GM12878 (cell line): Measurements from ENCODE around the gene RMND5A. TPM values are rescaled to one million over a fixed set of nuclear protein-coding genes. Genes with fewer than 3 reads are reported as not detected.

Source experiments
- ATAC-seq: fragments of 200-7000 bp; cut with Tn5 transposase; 3 replicates; pipeline ENCODE4 v1.9.1; 2020; ENCODE audit warnings: mild to moderate bottlenecking, moderate library complexity
- BruUV-seq: library from RNA; stranded (reverse); fragments of 400-500 nt; replicated peaks from 2 replicates; lab custom pipeline; 2021; lab: Mats Ljungman, UMichigan
- CTCF ChIA-PET: fragments of 300-600 bp; sonication (Branson Sonifier 250); formaldehyde crosslinking; extraction: SDS; loops from one replicate; lab custom pipeline; 2021; ENCODE audit warnings: inconsistent platforms; lab: Yijun Ruan, JAX
- POLR2A ChIA-PET: fragments of 350-600 bp; formaldehyde crosslinking; extraction: SDS; loops from one replicate; lab custom pipeline; 2021; ENCODE audit warnings: inconsistent platforms; lab: Charles Lee
- RAD21 ChIA-PET: fragments of 300-600 bp; sonication (Branson Sonifier 250); formaldehyde crosslinking; loops from one replicate; lab custom pipeline; 2023; ENCODE audit warnings: antibody characterized with exemption; ENCODE audit not compliant: unreplicated experiment; lab: Charles Lee
- SMC1A ChIA-PET: fragments of 300-600 bp; sonication (Branson Sonifier 250); formaldehyde crosslinking; loops from one replicate; lab custom pipeline; 2023; ENCODE audit not compliant: unreplicated experiment, uncharacterized antibody; lab: Charles Lee
- DNase-seq: peaks from one replicate; pipeline ENCODE4 v3.0.0-alpha.2; 2011; ENCODE audit warnings: low read depth, low spot score
- FAIRE-seq: peaks from 3 replicates; lab custom pipeline; 2011; peaks lifted over from hg19 to GRCh38; lab: Jason Lieb, UNC
- H2AFZ ChIP-seq: 2 replicates; pipeline ENCODE4 v1.6.0; 2011; ENCODE audit warnings: low read depth, low read length, control low read depth; ENCODE audit not compliant: control insufficient read depth
- H3K27ac ChIP-seq: 2 replicates; pipeline ENCODE4 v1.5.1; 2011; ENCODE audit warnings: control low read depth; ENCODE audit not compliant: control insufficient read depth, insufficient read depth
- H3K27me3 ChIP-seq, 2 experiments: replicated peaks in 1 of 2; 2 replicates each; pipeline versions ENCODE4 v1.6.0 to v1.6.1; 2011; ENCODE audit warnings: low read length in 1 of 2; ENCODE audit not compliant: control insufficient read depth in 2 of 2, insufficient read depth in 2 of 2
- H3K36me3 ChIP-seq, 2 experiments: 2 replicates each; pipeline ENCODE4 v1.5.1; 2011; ENCODE audit warnings: low read length in 1 of 2; ENCODE audit not compliant: control insufficient read depth in 2 of 2, insufficient read depth in 2 of 2
- H3K4me1 ChIP-seq: 2 replicates; pipeline ENCODE4 v1.6.1; 2011; ENCODE audit warnings: mild to moderate bottlenecking, low read length, moderate library complexity, mixed read lengths; ENCODE audit not compliant: control insufficient read depth, insufficient read depth
- H3K4me2 ChIP-seq: 2 replicates; pipeline ENCODE4 v1.6.0; 2011; ENCODE audit warnings: control low read depth; ENCODE audit not compliant: control insufficient read depth, insufficient read depth
- H3K4me3 ChIP-seq: fragments of 200-600 bp; sonication (generic); 2 replicates; pipeline ENCODE4 v1.5.1; 2016
- H3K79me2 ChIP-seq: 2 replicates; pipeline ENCODE4 v1.6.0; 2011; ENCODE audit warnings: low read length; ENCODE audit not compliant: control insufficient read depth, insufficient read depth
- H3K9ac ChIP-seq: 2 replicates; pipeline ENCODE4 v1.8.0; 2011; ENCODE audit warnings: low read length, control low read depth, mixed read lengths; ENCODE audit not compliant: control insufficient read depth, insufficient read depth
- H3K9me3 ChIP-seq: replicated peaks from 3 replicates; pipeline ENCODE4 v1.5.1; 2011; ENCODE audit warnings: mild to moderate bottlenecking, low read length; ENCODE audit not compliant: control insufficient read depth, insufficient read depth
- H4K20me1 ChIP-seq: 2 replicates; pipeline ENCODE4 v1.6.0; 2011; ENCODE audit not compliant: control insufficient read depth, insufficient read depth
- CBX3 ChIP-seq: fragments of 200-600 bp; sonication (generic); IDR thresholded peaks from 2 replicates; pipeline ENCODE4 v1.6.1; 2016; ENCODE audit warnings: low read depth, borderline replicate concordance
- CBX5 ChIP-seq: sonication (generic); IDR thresholded peaks from 2 replicates; pipeline ENCODE4 v1.6.1; 2016; ENCODE audit warnings: low read depth, moderate library complexity, mild to moderate bottlenecking, inconsistent platforms
- CEBPB ChIP-seq, 2 experiments: fragments of 150-350 bp in 1 of 2; IDR thresholded peaks; 2 replicates each; pipeline ENCODE4 v1.6.1; 2012 to 2014; ENCODE audit warnings: low read depth in 2 of 2, low read length in 2 of 2, borderline replicate concordance in 1 of 2, inconsistent platforms in 1 of 2
- CHD1 ChIP-seq: IDR thresholded peaks from 2 replicates; pipeline ENCODE4 v1.6.1; 2012; ENCODE audit warnings: low read depth, low read length, improper control_type of control experiment
- CREB1 ChIP-seq: IDR thresholded peaks from 2 replicates; pipeline ENCODE4 v1.6.1; 2012; ENCODE audit warnings: low read depth, mild to moderate bottlenecking, inconsistent platforms
- RBBP5 ChIP-seq: fragments of 200-600 bp; sonication (generic); conservative IDR thresholded peaks from 2 replicates; pipeline ENCODE4 v1.6.1; 2016
- SRF ChIP-seq, 2 experiments: IDR thresholded peaks; 2 replicates each; pipeline ENCODE4 v1.6.1; 2011; ENCODE audit warnings: low read depth in 2 of 2, low read length in 2 of 2, mild to moderate bottlenecking in 1 of 2, moderate library complexity in 1 of 2
- STAT3 ChIP-seq: IDR thresholded peaks from 2 replicates; pipeline ENCODE4 v1.6.1; 2011; ENCODE audit warnings: low read depth, low read length, improper control_type of control experiment
- WGBS: methylation state at CpG from one replicate; pipeline ENCODE4 v1.1.6; 2016; ENCODE audit warnings: low lambda C conversion rate; ENCODE audit not compliant: insufficient replicate concordance, insufficient coverage; ENCODE audit errors: missing lambda C conversion rate; 5-methylcytosine and 5-hydroxymethylcytosine counted together
- in situ Hi-C: fragments of 300-500 bp; cut with MboI; formaldehyde crosslinking; loops from 9 replicates; pipeline ENCODE4 v1.14.3; 2018; ENCODE audit warnings: mixed read lengths
- intact Hi-C: fragments of 100-400 bp; cut with micrococcal nuclease; formaldehyde crosslinking; loops from one replicate; pipeline ENCODE4 v1.14.2; 2022; ENCODE audit not compliant: unreplicated experiment
- polyA plus RNA-seq, 11 experiments: library from polyadenylated mRNA; depleted of rRNA in 4 of 11; unstranded in 6 of 11; stranded (reverse) in 5 of 11; fragments of >200 nt; fragmentation: Nextera tagmentation in 4 of 11; fragmentation: Illumina TruSeq in 1 of 11; extraction: Ambion mirVana in 4 of 11; extraction: Trizol in 1 of 11; gene quantifications; 1 replicate in 1 of 11; 2 replicates in 10 of 11; pipeline versions ENCODE4 v1.2.1 to v1.2.3, GENCODE V29; 2011 to 2016; ENCODE audit warnings: inconsistent platforms in 2 of 11, missing spikeins in 2 of 11, low read depth in 1 of 11
- total RNA-seq, 4 experiments: library from RNA; depleted of rRNA in 3 of 4; stranded (reverse); fragments of >200 nt in 3 of 4; fragmentation: Illumina TruSeq in 1 of 4; extraction: Trizol in 1 of 4; gene quantifications; 2 replicates each; pipeline versions ENCODE4 v1.2.1 to v1.2.3, GENCODE V29; 2013 to 2021
- TF ChIP-seq, protein P1 (sequence below): fragments of 150-350 bp; IDR thresholded peaks from 2 replicates; pipeline ENCODE4 v1.6.1; 2016; ENCODE audit warnings: low read depth, low read length
- TF ChIP-seq, protein P2 (sequence below): fragments of 450-650 bp; IDR thresholded peaks from 2 replicates; pipeline ENCODE4 v1.6.1; 2017; ENCODE audit warnings: mild to moderate bottlenecking

The RMND5A gene
- total and polyA plus RNA-seq, 10 of the 15 experiments (the other 5 are each of a cell fraction or from before 2014, with no cell fraction given) = 8.3 to 33.6 (median 23.2) TPM

DNA sequence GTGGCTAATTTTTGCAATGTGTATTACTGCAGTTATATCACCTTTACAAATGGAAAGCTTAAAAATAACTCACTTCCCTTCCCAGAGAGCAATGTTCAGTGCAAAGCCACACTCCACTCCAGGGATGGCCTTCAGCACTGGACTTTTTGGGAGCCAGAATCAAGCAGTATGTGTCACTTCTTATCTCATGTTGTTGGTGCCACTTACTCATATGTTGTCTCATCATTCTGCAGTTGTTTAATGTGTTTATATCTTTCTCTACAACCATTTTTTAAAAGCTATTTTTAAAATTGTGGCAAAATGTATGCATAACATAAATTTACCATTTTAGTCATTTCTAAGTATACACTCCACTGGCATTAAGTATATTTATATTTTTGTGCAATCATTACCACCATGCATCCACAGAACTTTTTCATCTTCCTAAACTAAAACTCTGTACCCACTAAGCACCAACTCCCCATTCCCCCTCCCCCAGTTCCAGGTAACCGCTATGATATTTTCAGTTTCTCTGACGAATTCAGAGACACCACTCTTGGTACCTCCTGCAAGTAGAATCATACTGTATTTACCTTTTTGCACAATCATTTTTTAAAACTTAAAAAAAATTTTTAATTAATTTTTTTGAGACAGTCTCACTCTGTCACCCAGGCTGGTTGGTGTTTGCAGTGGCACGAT, 102.7 kb downstream of the RMND5A start:
- H4K20me1 ChIP-seq = no peaks in the 10 kb centered on the region
- no peaks in the 10 kb centered on the region; the same call in 2 of the 3 replicates for H3K9me3 ChIP-seq
- intact Hi-C loops = no loop called here
- RAD21 ChIA-PET = no interaction called here
- no peak for TF ChIP-seq RBBP5
- TF ChIP-seq, all 136 proteins: peak for 0
- H3K4me1 ChIP-seq = no peaks in the 10 kb centered on the region
- 49% methylated on average over 3 of the region's 3 CpGs for WGBS
- no TSS peak for BruUV-seq
- no peaks in the 10 kb centered on the region for H3K79me2 ChIP-seq
- ATAC-seq (no peak), FAIRE-seq (no peak), DNase-seq (no peak)
- CTCF ChIA-PET = no interaction called here
- SMC1A ChIA-PET = no interaction called here
- H3K27me3 ChIP-seq = peaks cover 0 to 3% of the 10 kb centered on the region in 2 experiments; a peak in 3 of 4 replicates
- H3K4me3 ChIP-seq = no peak overlapping the region
- POLR2A ChIA-PET = no interaction called here
- no peak overlapping the region for H2AFZ ChIP-seq
- in situ Hi-C loops = loop anchor here (25.0 kb wide), 1 partner anchor 389 kb away; no protein-coding TSS in a partner anchor
- H3K36me3 ChIP-seq = no peaks in the 10 kb centered on the region
- H3K9ac ChIP-seq = no peak overlapping the region
- H3K4me2 ChIP-seq = no peak overlapping the region
- H3K27ac ChIP-seq = no peak overlapping the region

DNA sequence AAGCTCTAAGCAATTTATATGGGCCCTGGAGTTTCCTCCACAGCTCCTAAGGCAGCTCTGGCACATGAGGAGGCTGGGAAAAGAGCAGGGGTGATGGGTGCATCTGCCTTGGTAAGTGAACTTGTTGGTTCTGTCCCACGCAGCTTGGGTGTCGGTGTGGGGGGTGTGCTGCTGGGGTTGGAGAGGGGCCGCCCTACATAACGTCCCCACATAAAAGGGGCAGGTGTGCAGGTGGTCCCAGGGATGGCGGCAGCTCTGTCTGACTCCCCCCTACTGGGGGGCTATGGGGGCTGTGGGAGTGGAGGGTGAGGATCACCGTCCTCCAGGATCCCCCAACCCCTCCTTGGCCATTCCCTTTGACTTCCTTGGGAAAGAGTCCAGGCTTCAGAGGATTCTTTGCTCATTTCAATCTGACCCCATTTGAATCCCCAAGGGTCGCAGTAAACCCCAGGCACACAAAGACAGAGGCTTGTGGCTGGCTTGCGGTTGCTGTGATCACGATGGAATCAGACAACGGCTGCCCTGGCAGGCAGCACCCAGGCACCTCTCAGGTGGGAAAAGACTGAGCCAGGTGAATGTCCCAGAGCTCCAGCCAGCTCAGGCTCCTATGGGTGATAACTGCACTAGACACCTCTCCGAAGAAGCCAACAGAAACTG, 105.1 kb downstream of the RMND5A start:
- Histone ChIP-seq H3K27ac (no peak overlapping the region), H4K20me1 (no peaks in the 10 kb centered on the region), H3K4me1 (no peaks in the 10 kb centered on the region), H3K27me3 (peaks cover 0 to 3% of the 10 kb centered on the region in 2 experiments; a peak in 3 of 4 replicates), H3K4me3 (no peak overlapping the region), H3K9me3 (no peaks in the 10 kb centered on the region; the same call in 2 of the 3 replicates), H3K4me2 (no peak overlapping the region), H3K9ac (no peak overlapping the region), H3K79me2 (no peaks in the 10 kb centered on the region), H3K36me3 (no peaks in the 10 kb centered on the region), H2AFZ (no peak overlapping the region)
- in situ Hi-C loops = no loop called here
- ChIA-PET RAD21 (no interaction called here), SMC1A (interaction anchor here (0.7 kb wide), 1 partner anchor 233 kb away, joined by 3 read pairs; no protein-coding TSS in a partner anchor), POLR2A (no interaction called here), CTCF (no interaction called here)
- 53% methylated on average over 11 of the region's 11 CpGs for WGBS
- no peak for ATAC-seq
- BruUV-seq = no TSS peak
- intact Hi-C loops = no loop called here
- no peak for FAIRE-seq
- no peak for DNase-seq
- TF ChIP-seq CBX3 = no peak
- TF ChIP-seq, protein P1, sequence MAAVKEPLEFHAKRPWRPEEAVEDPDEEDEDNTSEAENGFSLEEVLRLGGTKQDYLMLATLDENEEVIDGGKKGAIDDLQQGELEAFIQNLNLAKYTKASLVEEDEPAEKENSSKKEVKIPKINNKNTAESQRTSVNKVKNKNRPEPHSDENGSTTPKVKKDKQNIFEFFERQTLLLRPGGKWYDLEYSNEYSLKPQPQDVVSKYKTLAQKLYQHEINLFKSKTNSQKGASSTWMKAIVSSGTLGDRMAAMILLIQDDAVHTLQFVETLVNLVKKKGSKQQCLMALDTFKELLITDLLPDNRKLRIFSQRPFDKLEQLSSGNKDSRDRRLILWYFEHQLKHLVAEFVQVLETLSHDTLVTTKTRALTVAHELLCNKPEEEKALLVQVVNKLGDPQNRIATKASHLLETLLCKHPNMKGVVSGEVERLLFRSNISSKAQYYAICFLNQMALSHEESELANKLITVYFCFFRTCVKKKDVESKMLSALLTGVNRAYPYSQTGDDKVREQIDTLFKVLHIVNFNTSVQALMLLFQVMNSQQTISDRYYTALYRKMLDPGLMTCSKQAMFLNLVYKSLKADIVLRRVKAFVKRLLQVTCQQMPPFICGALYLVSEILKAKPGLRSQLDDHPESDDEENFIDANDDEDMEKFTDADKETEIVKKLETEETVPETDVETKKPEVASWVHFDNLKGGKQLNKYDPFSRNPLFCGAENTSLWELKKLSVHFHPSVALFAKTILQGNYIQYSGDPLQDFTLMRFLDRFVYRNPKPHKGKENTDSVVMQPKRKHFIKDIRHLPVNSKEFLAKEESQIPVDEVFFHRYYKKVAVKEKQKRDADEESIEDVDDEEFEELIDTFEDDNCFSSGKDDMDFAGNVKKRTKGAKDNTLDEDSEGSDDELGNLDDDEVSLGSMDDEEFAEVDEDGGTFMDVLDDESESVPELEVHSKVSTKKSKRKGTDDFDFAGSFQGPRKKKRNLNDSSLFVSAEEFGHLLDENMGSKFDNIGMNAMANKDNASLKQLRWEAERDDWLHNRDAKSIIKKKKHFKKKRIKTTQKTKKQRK = no peak
- TF ChIP-seq CREB1 = no peak
- TF ChIP-seq, protein P2, sequence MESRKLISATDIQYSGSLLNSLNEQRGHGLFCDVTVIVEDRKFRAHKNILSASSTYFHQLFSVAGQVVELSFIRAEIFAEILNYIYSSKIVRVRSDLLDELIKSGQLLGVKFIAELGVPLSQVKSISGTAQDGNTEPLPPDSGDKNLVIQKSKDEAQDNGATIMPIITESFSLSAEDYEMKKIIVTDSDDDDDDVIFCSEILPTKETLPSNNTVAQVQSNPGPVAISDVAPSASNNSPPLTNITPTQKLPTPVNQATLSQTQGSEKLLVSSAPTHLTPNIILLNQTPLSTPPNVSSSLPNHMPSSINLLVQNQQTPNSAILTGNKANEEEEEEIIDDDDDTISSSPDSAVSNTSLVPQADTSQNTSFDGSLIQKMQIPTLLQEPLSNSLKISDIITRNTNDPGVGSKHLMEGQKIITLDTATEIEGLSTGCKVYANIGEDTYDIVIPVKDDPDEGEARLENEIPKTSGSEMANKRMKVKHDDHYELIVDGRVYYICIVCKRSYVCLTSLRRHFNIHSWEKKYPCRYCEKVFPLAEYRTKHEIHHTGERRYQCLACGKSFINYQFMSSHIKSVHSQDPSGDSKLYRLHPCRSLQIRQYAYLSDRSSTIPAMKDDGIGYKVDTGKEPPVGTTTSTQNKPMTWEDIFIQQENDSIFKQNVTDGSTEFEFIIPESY = no peak
- TF ChIP-seq CEBPB (IDR thresholded peaks at IDR 0.05; ENCODE audit: borderline replicate concordance in 1 of 2, low read depth in 2 of 2, low read length in 2 of 2) = no peak
- no peak for TF ChIP-seq CHD1
- no peak for TF ChIP-seq SRF (IDR thresholded peaks at IDR 0.05; ENCODE audit: low read depth in 2 of 2, low read length in 2 of 2)
- no peak for TF ChIP-seq CBX5
- TF ChIP-seq STAT3 = no peak
